Hematopoietic multipotent progenitor cell treated with erythropoietin and hydrocortisone succinate and interleukin-3 and kit ligand, for 4 days (in vitro differentiated cells): ENCODE results near the gene LGSN.
"Not testable (repeated sequence)": the region's sequence is repeated elsewhere in the genome, so short reads cannot be mapped to it uniquely, and the experiment has no call there.

Source experiments
- DNase-seq: peaks from one replicate; pipeline ENCODE4 v3.0.0-alpha.2; 2015

The LGSN gene

DNA sequence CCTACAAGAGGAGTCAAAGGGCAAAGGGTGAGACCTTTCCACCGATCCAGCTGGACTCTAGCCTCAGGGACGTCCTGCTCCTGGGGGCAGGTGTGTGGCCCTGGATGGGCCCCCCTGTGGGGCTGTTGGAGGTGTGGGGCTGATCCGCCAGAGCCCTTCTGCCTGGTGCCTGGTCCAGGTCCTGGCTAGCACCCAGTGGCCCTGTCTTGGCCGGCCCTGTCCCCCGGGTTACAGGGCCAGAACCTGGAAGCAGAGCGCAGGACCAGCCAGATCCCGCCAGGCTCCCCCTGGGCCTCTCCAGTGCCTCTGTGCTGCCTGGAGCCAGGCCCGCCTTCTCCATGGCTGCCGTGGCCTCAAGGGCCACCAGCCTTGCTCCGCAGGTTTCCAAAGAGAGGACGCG, 89.3 kb downstream of the LGSN start:
- DNase-seq = not testable (repeated sequence)

DNA sequence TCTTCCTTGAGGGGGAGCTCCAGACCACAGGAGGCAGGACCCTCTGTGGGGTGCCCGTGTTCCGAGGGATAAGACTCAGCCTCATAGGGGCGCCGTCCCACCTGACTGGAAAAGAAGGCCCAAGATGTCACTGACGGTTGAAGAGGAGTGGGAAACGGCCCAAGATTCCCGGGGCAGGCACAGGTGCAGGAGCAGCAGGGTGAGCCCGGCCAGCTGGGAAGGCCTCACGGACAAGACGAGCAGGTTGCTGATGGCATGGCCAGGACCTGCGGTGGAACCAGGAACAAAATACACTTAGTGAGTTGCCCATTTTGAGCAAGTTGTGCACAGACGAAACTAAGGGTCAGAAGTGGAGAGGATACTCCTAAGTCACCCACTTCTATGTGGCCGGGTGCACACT, 89.8 kb downstream of the LGSN start:
- not testable (repeated sequence) for DNase-seq

DNA sequence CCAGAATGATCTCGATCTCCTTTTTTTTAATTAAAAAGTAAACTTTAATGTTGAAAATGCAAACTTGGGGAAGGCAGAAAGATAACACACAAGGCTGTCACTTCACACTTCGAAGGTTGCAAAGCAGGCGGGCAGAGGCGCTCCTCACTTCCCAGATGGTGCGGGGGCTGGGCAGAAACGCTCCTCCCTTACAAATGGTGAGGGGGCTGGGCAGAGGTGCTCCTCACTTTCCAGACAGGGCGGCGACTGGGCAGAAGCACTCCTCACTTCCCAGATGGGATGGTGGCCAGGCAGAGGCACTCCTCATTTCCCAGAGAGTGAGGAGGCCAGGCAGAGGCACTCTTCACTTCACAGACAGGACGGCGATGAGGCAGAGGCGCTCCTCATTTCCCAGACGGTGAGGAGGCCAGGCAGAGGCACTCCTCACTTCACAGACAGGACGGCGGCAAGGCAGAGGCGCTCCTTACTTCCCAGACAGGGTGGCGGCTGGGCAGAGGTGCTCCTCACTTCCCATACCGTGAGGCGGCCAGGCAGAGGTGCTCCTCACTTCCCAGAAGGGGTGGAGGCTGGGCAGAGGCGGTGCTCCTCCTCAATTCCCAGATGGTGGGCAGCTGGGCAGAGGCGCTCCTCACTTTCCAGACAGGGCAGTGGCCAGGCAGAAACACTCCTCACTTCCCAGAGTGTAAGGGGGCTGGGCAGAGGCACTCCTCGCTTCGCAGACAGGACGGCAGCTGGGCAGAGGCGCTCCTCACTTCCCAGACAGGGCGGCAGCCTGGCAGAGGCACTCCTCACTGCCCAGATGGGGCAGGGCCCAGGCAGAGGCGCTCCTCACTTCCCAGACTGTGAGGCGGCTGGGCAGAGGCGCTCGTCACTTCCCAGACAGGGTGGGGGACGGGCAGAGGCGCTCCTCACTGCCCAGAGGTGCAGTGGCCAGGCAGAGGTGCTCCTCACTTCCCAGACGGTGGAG, 91.6 kb downstream of the LGSN start:
- DNase-seq = not testable (repeated sequence)

DNA sequence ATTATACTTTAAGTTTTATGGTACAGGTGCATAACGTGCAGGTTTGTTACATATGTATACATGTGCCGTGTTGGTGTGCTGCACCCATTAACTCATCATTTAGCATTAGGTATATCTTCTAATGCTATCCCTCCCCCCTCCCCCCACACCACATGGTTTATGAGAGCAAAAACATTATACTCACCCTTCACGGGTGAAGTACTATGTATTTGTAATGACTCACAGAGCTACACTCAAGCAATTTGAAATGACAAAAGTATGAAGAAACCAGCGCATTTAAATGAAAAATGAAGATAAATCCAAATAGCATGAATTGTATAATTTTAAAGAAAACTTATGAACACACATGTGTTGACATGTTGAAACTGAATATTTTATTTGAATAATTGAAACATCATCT, 93.8 kb downstream of the LGSN start:
- not testable (repeated sequence) for DNase-seq
